GM06990 (cell line): ENCODE measurements around the gene ARSG.

Experiments
- DNase-seq: peaks from one replicate; pipeline ENCODE4 v3.0.0-alpha.2; 2011; ENCODE audit not compliant: insufficient read length; ENCODE audit errors: extremely low read depth
- H3K27me3 ChIP-seq: replicated peaks from 2 replicates; pipeline ENCODE4 v1.6.0; 2011; ENCODE audit warnings: low read length; ENCODE audit not compliant: control insufficient read depth, insufficient read depth
- H3K36me3 ChIP-seq: 2 replicates; pipeline ENCODE4 v1.5.1; 2011; ENCODE audit warnings: low read length; ENCODE audit not compliant: control insufficient read depth, insufficient read depth
- H3K4me3 ChIP-seq: replicated peaks from 2 replicates; pipeline ENCODE4 v1.5.1; 2011; ENCODE audit warnings: low read depth, mild to moderate bottlenecking, control low read depth, low read length
- TF ChIP-seq, protein P1 (sequence below): IDR thresholded peaks from 2 replicates; pipeline ENCODE4 v1.5.1; 2011; ENCODE audit warnings: low read length, control low read depth, mild to moderate bottlenecking, inconsistent platforms; ENCODE audit not compliant: insufficient read depth, poor library complexity, severe bottlenecking

ARSG gene

DNA sequence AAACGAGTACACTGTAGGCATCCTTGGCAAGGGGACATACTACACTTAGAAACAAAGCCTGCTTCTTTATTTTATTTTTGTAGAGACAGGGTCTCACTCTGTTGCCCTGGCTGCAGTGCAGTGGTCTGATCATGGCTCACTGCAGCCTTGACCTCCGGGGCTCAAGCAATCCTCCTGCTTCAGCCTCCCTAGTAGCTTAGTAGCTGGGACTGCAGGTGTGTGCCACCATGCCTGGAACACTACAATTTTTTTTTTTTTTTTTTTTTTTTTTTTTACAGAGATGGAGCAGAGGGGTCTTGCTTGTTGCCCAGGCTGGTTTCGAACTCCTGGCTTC is 87.8 kb downstream of the ARSG start:
- Histone ChIP-seq H3K36me3 (no peaks in the 10 kb centered on the region), H3K4me3 (no peak overlapping the region), H3K27me3 (no peaks in the 10 kb centered on the region)
- DNase-seq = no peak
- TF ChIP-seq, protein P1, sequence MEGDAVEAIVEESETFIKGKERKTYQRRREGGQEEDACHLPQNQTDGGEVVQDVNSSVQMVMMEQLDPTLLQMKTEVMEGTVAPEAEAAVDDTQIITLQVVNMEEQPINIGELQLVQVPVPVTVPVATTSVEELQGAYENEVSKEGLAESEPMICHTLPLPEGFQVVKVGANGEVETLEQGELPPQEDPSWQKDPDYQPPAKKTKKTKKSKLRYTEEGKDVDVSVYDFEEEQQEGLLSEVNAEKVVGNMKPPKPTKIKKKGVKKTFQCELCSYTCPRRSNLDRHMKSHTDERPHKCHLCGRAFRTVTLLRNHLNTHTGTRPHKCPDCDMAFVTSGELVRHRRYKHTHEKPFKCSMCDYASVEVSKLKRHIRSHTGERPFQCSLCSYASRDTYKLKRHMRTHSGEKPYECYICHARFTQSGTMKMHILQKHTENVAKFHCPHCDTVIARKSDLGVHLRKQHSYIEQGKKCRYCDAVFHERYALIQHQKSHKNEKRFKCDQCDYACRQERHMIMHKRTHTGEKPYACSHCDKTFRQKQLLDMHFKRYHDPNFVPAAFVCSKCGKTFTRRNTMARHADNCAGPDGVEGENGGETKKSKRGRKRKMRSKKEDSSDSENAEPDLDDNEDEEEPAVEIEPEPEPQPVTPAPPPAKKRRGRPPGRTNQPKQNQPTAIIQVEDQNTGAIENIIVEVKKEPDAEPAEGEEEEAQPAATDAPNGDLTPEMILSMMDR = no peak

DNA sequence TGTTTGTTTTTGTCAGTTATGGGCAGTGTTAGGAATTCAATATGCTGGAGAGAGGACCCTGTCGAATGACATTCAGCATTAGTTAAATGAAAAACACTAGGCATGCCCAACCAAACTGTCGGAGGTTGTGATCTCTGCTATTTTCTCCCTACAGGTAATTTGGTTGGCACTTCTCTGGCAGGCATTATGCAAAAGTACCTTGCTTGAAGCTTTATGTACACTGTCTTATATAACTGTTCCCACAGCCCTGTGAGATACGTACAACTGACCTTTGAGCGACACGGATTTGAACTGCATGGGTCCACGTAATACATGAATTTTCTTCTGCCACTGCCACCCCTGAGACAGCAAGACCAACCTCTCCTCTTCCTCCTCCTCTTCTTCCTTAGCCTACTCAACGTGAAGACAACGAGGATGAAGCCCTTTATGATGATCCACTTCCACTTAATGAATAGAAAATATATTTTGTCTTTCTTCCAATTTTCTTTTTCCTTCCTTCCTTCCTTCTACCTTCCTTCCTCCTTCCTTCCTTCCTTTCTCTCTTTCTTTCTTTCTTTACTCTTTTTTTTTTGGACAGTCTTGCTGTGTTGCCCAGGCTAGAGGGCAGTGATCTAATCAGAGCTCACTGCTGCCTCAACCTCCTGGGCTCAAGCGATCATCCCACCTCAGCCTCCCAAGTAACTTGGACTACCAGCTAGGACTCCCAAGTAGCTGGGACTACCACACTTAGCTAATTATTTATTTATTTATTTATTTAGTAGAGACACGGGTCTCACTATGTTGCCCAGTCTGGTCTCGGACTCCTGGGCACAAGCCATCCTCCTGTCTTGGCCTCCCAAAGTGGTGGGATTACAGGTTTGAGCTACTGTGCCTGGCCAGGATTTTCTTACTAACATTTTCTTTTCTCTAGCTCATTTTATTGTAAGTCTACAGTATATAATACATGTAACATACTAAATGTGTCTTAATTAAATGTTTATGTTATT is 88.7 kb downstream of the ARSG start:
- Histone ChIP-seq H3K36me3 (no peaks in the 10 kb centered on the region), H3K27me3 (no peaks in the 10 kb centered on the region), H3K4me3 (no peak overlapping the region)
- TF ChIP-seq, protein P1 = no peak
- DNase-seq = no peak

DNA sequence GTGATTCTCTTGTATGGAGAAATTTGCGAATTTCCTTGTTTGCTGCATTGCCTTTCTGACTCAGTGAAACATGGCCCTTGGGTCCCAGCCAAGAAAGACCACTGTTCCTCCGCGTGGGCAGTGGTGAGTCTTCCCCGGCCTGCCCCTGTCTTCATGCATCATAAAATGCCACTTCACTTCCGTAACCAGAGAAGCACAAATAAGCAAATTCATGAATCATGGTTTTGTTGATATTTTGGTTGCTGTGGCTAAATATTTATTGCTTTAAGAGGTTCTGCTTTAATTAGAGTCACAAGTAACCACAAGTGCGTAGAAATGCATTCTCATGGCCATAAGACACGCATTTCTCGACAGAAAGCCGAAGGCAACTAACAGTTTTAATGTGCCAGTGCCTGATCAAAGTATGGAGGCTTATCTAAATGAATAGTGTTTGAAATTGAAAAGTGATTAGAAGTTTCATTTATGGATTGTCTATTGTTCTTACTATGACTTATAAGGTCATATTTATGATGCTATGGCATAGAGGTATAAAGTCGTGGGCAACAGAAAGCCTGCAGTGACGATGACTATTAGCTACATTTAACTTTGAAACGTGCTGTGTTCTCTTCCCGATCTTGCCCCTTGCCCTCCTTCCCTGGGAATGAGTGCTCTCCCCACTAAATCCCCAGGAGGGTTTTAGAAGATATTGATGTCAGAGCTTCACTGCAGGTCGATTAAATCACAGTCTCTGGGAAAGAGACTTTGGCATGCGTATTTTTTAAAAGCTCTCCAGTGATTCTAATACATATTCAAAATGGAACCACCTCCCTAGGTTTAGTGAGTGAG is 90.0 kb downstream of the ARSG start:
- Histone ChIP-seq H3K36me3 (no peaks in the 10 kb centered on the region), H3K4me3 (no peak overlapping the region), H3K27me3 (no peaks in the 10 kb centered on the region)
- TF ChIP-seq, protein P1 = no peak
- no peak for DNase-seq

DNA sequence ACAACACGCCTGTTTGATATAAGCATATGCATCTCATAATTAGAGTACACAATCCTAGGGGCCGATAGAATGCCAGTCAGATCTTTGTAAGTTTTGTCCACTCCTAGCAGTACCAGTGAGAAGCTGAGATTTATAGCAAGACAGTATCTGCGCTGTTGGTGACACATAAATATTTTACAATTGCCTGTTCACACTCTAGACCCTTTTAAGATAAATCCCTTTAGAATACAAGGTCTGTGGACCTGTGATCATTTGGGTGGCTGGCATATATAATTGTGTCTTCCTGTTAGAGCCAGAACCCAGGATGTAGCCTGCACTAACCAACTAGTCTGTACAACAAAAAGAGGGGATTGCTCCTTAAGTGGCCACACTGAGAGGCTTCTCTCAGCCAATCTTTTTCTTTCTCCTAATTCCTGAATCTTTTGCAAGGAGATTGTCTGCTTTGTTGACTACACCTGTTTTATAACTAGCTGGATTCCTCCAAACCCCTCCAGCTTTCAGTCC is 91.3 kb downstream of the ARSG start:
- Histone ChIP-seq H3K27me3 (no peaks in the 10 kb centered on the region), H3K36me3 (no peaks in the 10 kb centered on the region), H3K4me3 (no peak overlapping the region)
- DNase-seq = no peak
- TF ChIP-seq, protein P1 = no peak

DNA sequence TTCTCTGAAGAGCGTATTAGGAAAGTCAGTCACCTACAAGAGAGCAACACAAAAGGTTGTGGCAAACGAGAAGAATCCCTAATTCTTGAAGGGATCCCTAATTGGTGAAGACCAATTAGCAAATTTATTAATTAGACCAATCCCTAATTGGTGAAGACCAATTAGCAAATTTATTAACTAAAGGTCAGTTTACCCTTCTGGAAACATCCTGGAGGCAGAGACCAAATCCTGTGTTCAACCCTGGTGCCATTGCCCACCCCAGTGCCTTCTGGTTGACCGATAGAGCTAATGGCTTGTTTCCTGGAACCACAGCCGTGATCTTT is 91.8 kb downstream of the ARSG start:
- TF ChIP-seq, protein P1 = no peak
- no peak overlapping the region for H3K4me3 ChIP-seq
- H3K36me3 ChIP-seq = no peaks in the 10 kb centered on the region
- no peak for DNase-seq
- no peaks in the 10 kb centered on the region for H3K27me3 ChIP-seq
